ENCODE measurements around the gene ZNF77.

Gene ZNF77

GRCh38 chr19:2970201-2970835, 25.5 kb upstream of the ZNF77 start:
- H3K4me2 ChIP-seq (ENCODE audit: low read length), result no peak overlapping the region
- peak overlapping the region; percentile 76 for H2BK5ac ChIP-seq (ENCODE audit: low read depth, low read length, poor library complexity)
- H2AK5ac ChIP-seq (ENCODE audit: low read length), result no peak overlapping the region
- H3K14ac ChIP-seq (ENCODE audit: low read length), result peak overlapping the region; percentile 24
- no peak overlapping the region for H4K12ac ChIP-seq (ENCODE audit: low read depth, low read length)
- whole genome bisulfite sequencing (ENCODE audit: extremely low coverage, insufficient coverage, insufficient read length), result no CpG with 5 or more reads among the region's 9 CpGs
- peak overlapping the region; percentile 39 for H3K27ac ChIP-seq (ENCODE audit: low read depth, low read length)
- H3K4me1 ChIP-seq (ENCODE audit: control insufficient read depth in 1 of 2, insufficient read depth in 2 of 2, low read length in 2 of 2), result peaks cover 10 to 14% of the 10 kb centered on the region in 2 experiments
- H3K79me2 ChIP-seq (ENCODE audit: control insufficient read depth, insufficient read depth, low read length, poor library complexity), result no peaks in the 10 kb centered on the region
- H2BK12ac ChIP-seq (ENCODE audit: low read length), result no peak overlapping the region
- no peak overlapping the region for H2AFZ ChIP-seq (ENCODE audit: insufficient read depth, low read length, poor library complexity)
- DNase-seq, result peak; percentile 96 to 99
- H3K9me3 ChIP-seq (ENCODE audit: insufficient read depth, low read depth, low read length), result no peaks in the 10 kb centered on the region
- H3K27me3 ChIP-seq (ENCODE audit: insufficient read depth, low read length), result peaks cover 3% of the 10 kb centered on the region
- H2BK120ac ChIP-seq (ENCODE audit: insufficient read depth, low read length, poor library complexity), result peak overlapping the region; percentile 80
- H3K79me1 ChIP-seq (ENCODE audit: low read length), result peaks cover 13% of the 10 kb centered on the region
- no peak overlapping the region for H3K4me3 ChIP-seq (ENCODE audit: low read depth, low read length)
- H3K4ac ChIP-seq (ENCODE audit: low read depth, low read length), result no peak overlapping the region
- no peak overlapping the region for H3K23ac ChIP-seq (ENCODE audit: low read length)
- no peak overlapping the region for H3K9ac ChIP-seq (ENCODE audit: low read length)
- H3K18ac ChIP-seq (ENCODE audit: low read length), result peak overlapping the region; percentile 10
- no peaks in the 10 kb centered on the region for H3K36me3 ChIP-seq (ENCODE audit: control insufficient read depth in 1 of 2, insufficient read depth in 2 of 2, low read length in 2 of 2)
- peak overlapping the region; percentile 11 for H4K8ac ChIP-seq (ENCODE audit: low read depth, low read length)
- no peak overlapping the region for H4K91ac ChIP-seq (ENCODE audit: low read depth, low read length)

GRCh38 chr19:2969104-2969504, 24.3 kb upstream of the ZNF77 start:
- H2BK120ac ChIP-seq (ENCODE audit: insufficient read depth, low read length, poor library complexity), result peak overlapping the region; percentile 86
- no peak overlapping the region for H4K12ac ChIP-seq (ENCODE audit: low read depth, low read length)
- peak overlapping the region; percentile 2 for H2BK5ac ChIP-seq (ENCODE audit: low read depth, low read length, poor library complexity)
- peaks cover 13% of the 10 kb centered on the region for H3K79me1 ChIP-seq (ENCODE audit: low read length)
- no peak overlapping the region for H3K23ac ChIP-seq (ENCODE audit: low read length)
- H3K14ac ChIP-seq (ENCODE audit: low read length), result peak overlapping the region; percentile 2
- WGBS (ENCODE audit: extremely low coverage, insufficient coverage, insufficient read length), result no CpG with 5 or more reads among the region's 5 CpGs
- peak overlapping the region; percentile 51 for H2BK12ac ChIP-seq (ENCODE audit: low read length)
- H3K4ac ChIP-seq (ENCODE audit: low read depth, low read length), result no peak overlapping the region
- no peaks in the 10 kb centered on the region for H3K79me2 ChIP-seq (ENCODE audit: control insufficient read depth, insufficient read depth, low read length, poor library complexity)
- H3K27ac ChIP-seq (ENCODE audit: low read depth, low read length), result no peak overlapping the region
- H3K9ac ChIP-seq (ENCODE audit: low read length), result no peak overlapping the region
- DNase-seq, result peak in 1 of 2 donors; percentile 47
- H3K9me3 ChIP-seq (ENCODE audit: insufficient read depth, low read depth, low read length), result no peaks in the 10 kb centered on the region
- H3K27me3 ChIP-seq (ENCODE audit: insufficient read depth, low read length), result no peaks in the 10 kb centered on the region
- no peak overlapping the region for H2AFZ ChIP-seq (ENCODE audit: insufficient read depth, low read length, poor library complexity)
- H4K91ac ChIP-seq (ENCODE audit: low read depth, low read length), result peak overlapping the region; percentile 73
- H3K18ac ChIP-seq (ENCODE audit: low read length), result peak overlapping the region; percentile 65
- H3K36me3 ChIP-seq (ENCODE audit: control insufficient read depth in 1 of 2, insufficient read depth in 2 of 2, low read length in 2 of 2), result no peaks in the 10 kb centered on the region
- H3K4me1 ChIP-seq (ENCODE audit: control insufficient read depth in 1 of 2, insufficient read depth in 2 of 2, low read length in 2 of 2), result peaks cover 10 to 14% of the 10 kb centered on the region in 2 experiments
- peak overlapping the region; percentile 23 for H4K8ac ChIP-seq (ENCODE audit: low read depth, low read length)
- no peak overlapping the region for H2AK5ac ChIP-seq (ENCODE audit: low read length)
- no peak overlapping the region for H3K4me2 ChIP-seq (ENCODE audit: low read length)
- no peak overlapping the region for H3K4me3 ChIP-seq (ENCODE audit: low read depth, low read length)

GRCh38 chr19:2967972-2968371, 23.2 kb upstream of the ZNF77 start:
- WGBS (ENCODE audit: extremely low coverage, insufficient coverage, insufficient read length), result no CpG with 5 or more reads among the region's 8 CpGs
- Histone ChIP-seq H3K23ac (ENCODE audit: low read length) (no peak overlapping the region), H2BK12ac (ENCODE audit: low read length) (no peak overlapping the region), H4K8ac (ENCODE audit: low read depth, low read length) (no peak overlapping the region), H3K4ac (ENCODE audit: low read depth, low read length) (no peak overlapping the region), H3K18ac (ENCODE audit: low read length) (no peak overlapping the region), H3K27me3 (ENCODE audit: insufficient read depth, low read length) (no peaks in the 10 kb centered on the region), H3K4me2 (ENCODE audit: low read length) (no peak overlapping the region), H4K12ac (ENCODE audit: low read depth, low read length) (no peak overlapping the region), H3K9me3 (ENCODE audit: insufficient read depth, low read depth, low read length) (no peaks in the 10 kb centered on the region), H2AFZ (ENCODE audit: insufficient read depth, low read length, poor library complexity) (no peak overlapping the region), H4K91ac (ENCODE audit: low read depth, low read length) (no peak overlapping the region), H3K36me3 (ENCODE audit: control insufficient read depth in 1 of 2, insufficient read depth in 2 of 2, low read length in 2 of 2) (no peaks in the 10 kb centered on the region), H3K4me1 (ENCODE audit: control insufficient read depth in 1 of 2, insufficient read depth in 2 of 2, low read length in 2 of 2) (peaks cover 10 to 14% of the 10 kb centered on the region in 2 experiments), H3K4me3 (ENCODE audit: low read depth, low read length) (no peak overlapping the region), H2BK5ac (ENCODE audit: low read depth, low read length, poor library complexity) (no peak overlapping the region), H2BK120ac (ENCODE audit: insufficient read depth, low read length, poor library complexity) (peak overlapping the region; percentile 33), H3K9ac (ENCODE audit: low read length) (no peak overlapping the region), H2AK5ac (ENCODE audit: low read length) (no peak overlapping the region), H3K14ac (ENCODE audit: low read length) (no peak overlapping the region), H3K79me1 (ENCODE audit: low read length) (peaks cover 13% of the 10 kb centered on the region), H3K79me2 (ENCODE audit: control insufficient read depth, insufficient read depth, low read length, poor library complexity) (no peaks in the 10 kb centered on the region), H3K27ac (ENCODE audit: low read depth, low read length) (no peak overlapping the region)
- peak in 1 of 2 donors; percentile 56 for DNase-seq

GRCh38 chr19:2964874-2965273, 20.1 kb upstream of the ZNF77 start:
- no peak overlapping the region for H3K4me2 ChIP-seq (ENCODE audit: low read length)
- peaks cover 2% of the 10 kb centered on the region for H3K79me1 ChIP-seq (ENCODE audit: low read length)
- H3K4ac ChIP-seq (ENCODE audit: low read depth, low read length), result no peak overlapping the region
- H2BK5ac ChIP-seq (ENCODE audit: low read depth, low read length, poor library complexity), result no peak overlapping the region
- H3K9ac ChIP-seq (ENCODE audit: low read length), result no peak overlapping the region
- H3K14ac ChIP-seq (ENCODE audit: low read length), result no peak overlapping the region
- no peak overlapping the region for H3K23ac ChIP-seq (ENCODE audit: low read length)
- no peak overlapping the region for H2BK12ac ChIP-seq (ENCODE audit: low read length)
- H4K91ac ChIP-seq (ENCODE audit: low read depth, low read length), result no peak overlapping the region
- no peak for DNase-seq
- no peaks in the 10 kb centered on the region for H3K79me2 ChIP-seq (ENCODE audit: control insufficient read depth, insufficient read depth, low read length, poor library complexity)
- no peaks in the 10 kb centered on the region for H3K4me1 ChIP-seq (ENCODE audit: control insufficient read depth in 1 of 2, insufficient read depth in 2 of 2, low read length in 2 of 2)
- H3K27ac ChIP-seq (ENCODE audit: low read depth, low read length), result no peak overlapping the region
- no peaks in the 10 kb centered on the region for H3K27me3 ChIP-seq (ENCODE audit: insufficient read depth, low read length)
- H3K9me3 ChIP-seq (ENCODE audit: insufficient read depth, low read depth, low read length), result no peaks in the 10 kb centered on the region
- no peak overlapping the region for H2BK120ac ChIP-seq (ENCODE audit: insufficient read depth, low read length, poor library complexity)
- H4K12ac ChIP-seq (ENCODE audit: low read depth, low read length), result no peak overlapping the region
- WGBS (ENCODE audit: extremely low coverage, insufficient coverage, insufficient read length), result no CpG with 5 or more reads among the region's 5 CpGs
- no peak overlapping the region for H2AFZ ChIP-seq (ENCODE audit: insufficient read depth, low read length, poor library complexity)
- no peak overlapping the region for H3K4me3 ChIP-seq (ENCODE audit: low read depth, low read length)
- no peak overlapping the region for H3K18ac ChIP-seq (ENCODE audit: low read length)
- no peak overlapping the region for H2AK5ac ChIP-seq (ENCODE audit: low read length)
- no peaks in the 10 kb centered on the region for H3K36me3 ChIP-seq (ENCODE audit: control insufficient read depth in 1 of 2, insufficient read depth in 2 of 2, low read length in 2 of 2)
- no peak overlapping the region for H4K8ac ChIP-seq (ENCODE audit: low read depth, low read length)
